Naive thymus-derived CD4-positive, alpha-beta T cell (primary cell): ENCODE data around the gene TBC1D1. TPM values are rescaled to one million over a fixed set of nuclear protein-coding genes. Genes with fewer than 3 reads are reported as not detected.

Source experiments
- ATAC-seq: fragments of 150-1000 bp; cut with Tn5 transposase; 2 replicates; pipeline ENCODE4 v1.10.0; 2021; ENCODE audit warnings: mild to moderate bottlenecking, moderate library complexity
- CTCF ChIA-PET: fragments of 350-600 bp; sonication (Branson Sonifier 250); formaldehyde crosslinking; loops from one replicate; lab custom pipeline; 2021; ENCODE audit warnings: antibody characterized with exemption; lab: Charles Lee
- POLR2A ChIA-PET: fragments of 350-600 bp; sonication (Branson Sonifier 250); formaldehyde crosslinking; loops from one replicate; lab custom pipeline; 2021; ENCODE audit warnings: antibody characterized with exemption, inconsistent platforms; lab: Charles Lee
- DNase-seq, 9 donors: peaks; one replicate each; pipeline versions ENCODE4 v3.0.0 to v3.0.0-alpha.2; 2020 to 2022; ENCODE audit warnings: mixed read lengths in 1 of 9
- H3K27ac ChIP-seq: one replicate; pipeline ENCODE4 v1.7.0; 2013; ENCODE audit warnings: mild to moderate bottlenecking, low read depth, low read length, moderate library complexity
- H3K27me3 ChIP-seq, 2 donors: one replicate each; pipeline ENCODE4 v1.7.0; 2013; ENCODE audit warnings: low read length in 2 of 2, mild to moderate bottlenecking in 2 of 2, moderate library complexity in 2 of 2; ENCODE audit not compliant: control insufficient read depth in 2 of 2, insufficient read depth in 2 of 2
- H3K36me3 ChIP-seq, 3 experiments: 1 replicate in 2 of 3; 2 replicates in 1 of 3; pipeline ENCODE4 v1.7.0; 2013; ENCODE audit warnings: low read length in 3 of 3, mild to moderate bottlenecking in 3 of 3, moderate library complexity in 1 of 3; ENCODE audit not compliant: insufficient read depth in 3 of 3, control insufficient read depth in 2 of 3
- H3K4me1 ChIP-seq, 2 donors: one replicate each; pipeline ENCODE4 v1.7.0; 2013; ENCODE audit warnings: low read length in 2 of 2, mild to moderate bottlenecking in 2 of 2, moderate library complexity in 1 of 2; ENCODE audit not compliant: control insufficient read depth in 2 of 2, insufficient read depth in 2 of 2
- H3K4me3 ChIP-seq: 2 replicates; pipeline ENCODE4 v1.7.0; 2013; ENCODE audit warnings: mild to moderate bottlenecking, low read length
- H3K9me3 ChIP-seq, 3 experiments: 1 replicate in 2 of 3; 2 replicates in 1 of 3; pipeline ENCODE4 v1.7.0; 2013; ENCODE audit warnings: low read length in 3 of 3; ENCODE audit not compliant: control insufficient read depth in 2 of 3
- H3K27ac Mint-ChIP-seq, 9 donors: one replicate each; pipeline ENCODE4 v1.8.0; 2020 to 2022; ENCODE audit warnings: mixed read lengths in 9 of 9, mild to moderate bottlenecking in 8 of 9, moderate library complexity in 5 of 9, inconsistent platforms in 2 of 9
- H3K27me3 Mint-ChIP-seq, 5 donors: one replicate each; pipeline ENCODE4 v1.8.0; 2021 to 2022; ENCODE audit warnings: mixed read lengths in 5 of 5, mild to moderate bottlenecking in 1 of 5
- H3K36me3 Mint-ChIP-seq, 5 donors: one replicate each; pipeline ENCODE4 v1.8.0; 2020 to 2022; ENCODE audit warnings: mixed read lengths in 5 of 5, mild to moderate bottlenecking in 3 of 5, inconsistent platforms in 1 of 5
- H3K4me1 Mint-ChIP-seq, 7 donors: one replicate each; pipeline ENCODE4 v1.8.0; 2020 to 2022; ENCODE audit warnings: mixed read lengths in 7 of 7, mild to moderate bottlenecking in 3 of 7, inconsistent platforms in 1 of 7
- H3K4me3 Mint-ChIP-seq, 10 donors: one replicate each; pipeline ENCODE4 v1.8.0; 2020 to 2022; ENCODE audit warnings: mild to moderate bottlenecking in 10 of 10, mixed read lengths in 10 of 10, moderate library complexity in 6 of 10, inconsistent platforms in 2 of 10
- H3K9me3 Mint-ChIP-seq, 11 donors: one replicate each; pipeline ENCODE4 v1.8.0; 2020 to 2022; ENCODE audit warnings: mixed read lengths in 11 of 11, mild to moderate bottlenecking in 4 of 11, inconsistent platforms in 1 of 11, moderate library complexity in 1 of 11
- intact Hi-C, 2 donors: fragments of 100-400 bp; cut with micrococcal nuclease; formaldehyde crosslinking; loops; one replicate each; pipeline ENCODE4 v1.15.1; 2023
- polyA plus RNA-seq, 2 donors: library from polyadenylated mRNA; unstranded; fragments of 300-500 nt; fragmentation: Illumina TruSeq; gene quantifications; one replicate each; pipeline ENCODE4 v1.2.3, GENCODE V29; 2021
- total RNA-seq, 6 experiments: library from RNA in 5 of 6; stranded (reverse) in 5 of 6; gene quantifications; 1 replicate in 5 of 6; 2 replicates in 1 of 6; pipeline ENCODE4 v1.2.3 and lab custom pipeline; 2021 to 2026

TBC1D1 gene
- total and polyA plus RNA-seq, 7 experiments from 2014 or later, result 19.4 to 66.8 (median 46.9) TPM

GRCh38 chr4:37858112-37858511, 32.8 kb upstream of the TBC1D1 start:
- peaks cover 8 to 51% (median 17%) of the 10 kb centered on the region in 5 donors for H3K36me3 Mint-ChIP-seq

GRCh38 chr4:37858872-37859271, 32.0 kb upstream of the TBC1D1 start:
- H3K4me1 Mint-ChIP-seq, result peaks cover 0 to 4% (median 0%) of the 10 kb centered on the region in 7 donors
- H3K27me3 Mint-ChIP-seq, result no peaks in the 10 kb centered on the region
- DNase-seq (no peak), ATAC-seq (no peak)
- Histone ChIP-seq H3K27me3 (no peaks in the 10 kb centered on the region), H3K36me3 (peaks cover 0 to 27% (median 12%) of the 10 kb centered on the region in 3 experiments), H3K9me3 (no peaks in the 10 kb centered on the region), H3K4me3 (no peak overlapping the region), H3K4me1 (no peaks in the 10 kb centered on the region), H3K27ac (no peak overlapping the region)
- ChIA-PET CTCF (no interaction called here), POLR2A (no interaction called here)
- intact Hi-C loops, result no loop called here
- no peak overlapping the region for H3K4me3 Mint-ChIP-seq
- no peaks in the 10 kb centered on the region for H3K9me3 Mint-ChIP-seq
- peaks cover 7 to 52% (median 17%) of the 10 kb centered on the region in 5 donors for H3K36me3 Mint-ChIP-seq
- H3K27ac Mint-ChIP-seq, result no peak overlapping the region

More at GRCh38 chr4:37858112-37858511, 32.8 kb upstream of the TBC1D1 start:
- Histone ChIP-seq H3K9me3 (no peaks in the 10 kb centered on the region), H3K27ac (no peak overlapping the region), H3K4me1 (no peaks in the 10 kb centered on the region), H3K36me3 (peaks cover 0 to 26% (median 12%) of the 10 kb centered on the region in 3 experiments), H3K27me3 (no peaks in the 10 kb centered on the region), H3K4me3 (no peak overlapping the region)
- Mint-ChIP-seq H3K9me3 (no peaks in the 10 kb centered on the region), H3K27ac (no peak overlapping the region), H3K27me3 (no peaks in the 10 kb centered on the region), H3K4me3 (no peak overlapping the region), H3K4me1 (peaks cover 0 to 6% (median 0%) of the 10 kb centered on the region in 7 donors)
- intact Hi-C loops, result no loop called here
- DNase-seq (no peak), ATAC-seq (no peak)
- CTCF ChIA-PET, result no interaction called here
- POLR2A ChIA-PET, result no interaction called here

GRCh38 chr4:37860266-37860665, 30.6 kb upstream of the TBC1D1 start:
- H3K9me3 ChIP-seq, result no peaks in the 10 kb centered on the region
- no peaks in the 10 kb centered on the region for H3K4me1 ChIP-seq
- Mint-ChIP-seq H3K9me3 (no peaks in the 10 kb centered on the region), H3K27me3 (no peaks in the 10 kb centered on the region), H3K27ac (peak overlapping the region in 1 of 9 donors; percentile 43), H3K4me3 (no peak overlapping the region), H3K36me3 (peaks cover 2 to 44% (median 14%) of the 10 kb centered on the region in 5 donors), H3K4me1 (no peaks in the 10 kb centered on the region)
- DNase-seq (no peak), ATAC-seq (no peak)
- POLR2A ChIA-PET, result no interaction called here
- H3K36me3 ChIP-seq, result peaks cover 0 to 27% (median 12%) of the 10 kb centered on the region in 3 experiments
- no peak overlapping the region for H3K27ac ChIP-seq
- H3K27me3 ChIP-seq, result no peaks in the 10 kb centered on the region
- H3K4me3 ChIP-seq, result no peak overlapping the region
- CTCF ChIA-PET, result no interaction called here
- intact Hi-C loops, result no loop called here

GRCh38 chr4:37862961-37863360, 27.9 kb upstream of the TBC1D1 start:
- peaks cover 10 to 45% (median 22%) of the 10 kb centered on the region in 5 donors for H3K36me3 Mint-ChIP-seq
- H3K27ac Mint-ChIP-seq, result peak overlapping the region in 1 of 9 donors; percentile 8
- H3K9me3 ChIP-seq, result no peaks in the 10 kb centered on the region
- no peak overlapping the region for H3K4me3 ChIP-seq
- peaks cover 0 to 15% (median 12%) of the 10 kb centered on the region in 3 experiments for H3K36me3 ChIP-seq
- CTCF ChIA-PET, result no interaction called here
- no peaks in the 10 kb centered on the region for H3K27me3 Mint-ChIP-seq
- no peaks in the 10 kb centered on the region for H3K4me1 ChIP-seq
- H3K27ac ChIP-seq, result no peak overlapping the region
- H3K4me3 Mint-ChIP-seq, result no peak overlapping the region
- DNase-seq, result no peak
- H3K4me1 Mint-ChIP-seq, result peaks cover 0 to 5% (median 0%) of the 10 kb centered on the region in 7 donors
- intact Hi-C loops, result no loop called here
- no peaks in the 10 kb centered on the region for H3K27me3 ChIP-seq
- no peak for ATAC-seq
- POLR2A ChIA-PET, result no interaction called here
- no peaks in the 10 kb centered on the region for H3K9me3 Mint-ChIP-seq

- no peak overlapping the region for H3K4me3 Mint-ChIP-seq
- peak; percentile 42 for ATAC-seq
These were observed 26.1 kb upstream of the TBC1D1 start for GRCh38 chr4:37864786-37865185.

GRCh38 chr4:37865450-37865849, 25.4 kb upstream of the TBC1D1 start:
- Histone ChIP-seq H3K4me3 (no peak overlapping the region), H3K27me3 (no peaks in the 10 kb centered on the region), H3K36me3 (peaks cover 0 to 16% (median 12%) of the 10 kb centered on the region in 3 experiments), H3K4me1 (no peaks in the 10 kb centered on the region), H3K27ac (no peak overlapping the region), H3K9me3 (no peaks in the 10 kb centered on the region)
- Mint-ChIP-seq H3K36me3 (peaks cover 11 to 49% (median 30%) of the 10 kb centered on the region in 5 donors), H3K27me3 (no peaks in the 10 kb centered on the region), H3K4me3 (no peak overlapping the region), H3K27ac (no peak overlapping the region), H3K4me1 (peaks cover 0 to 5% (median 0%) of the 10 kb centered on the region in 7 donors), H3K9me3 (no peaks in the 10 kb centered on the region)
- no peak for ATAC-seq
- intact Hi-C loops, result no loop called here
- ChIA-PET CTCF (no interaction called here), POLR2A (no interaction called here)
- no peak for DNase-seq

More at GRCh38 chr4:37864786-37865185, 26.1 kb upstream of the TBC1D1 start:
- intact Hi-C loops, result no loop called here
- Histone ChIP-seq H3K9me3 (no peaks in the 10 kb centered on the region), H3K27me3 (no peaks in the 10 kb centered on the region), H3K4me3 (no peak overlapping the region), H3K36me3 (peaks cover 0 to 16% (median 12%) of the 10 kb centered on the region in 3 experiments), H3K4me1 (no peaks in the 10 kb centered on the region), H3K27ac (no peak overlapping the region)
- H3K27me3 Mint-ChIP-seq, result no peaks in the 10 kb centered on the region
- CTCF ChIA-PET, result no interaction called here
- H3K36me3 Mint-ChIP-seq, result peaks cover 11 to 49% (median 30%) of the 10 kb centered on the region in 5 donors
- no peaks in the 10 kb centered on the region for H3K9me3 Mint-ChIP-seq
- no peak overlapping the region for H3K27ac Mint-ChIP-seq
- POLR2A ChIA-PET, result no interaction called here
- DNase-seq, result no peak
- peaks cover 0 to 5% (median 0%) of the 10 kb centered on the region in 7 donors for H3K4me1 Mint-ChIP-seq

- Histone ChIP-seq H3K4me3 (no peak overlapping the region), H3K27me3 (no peaks in the 10 kb centered on the region), H3K36me3 (peaks cover 0 to 16% (median 6%) of the 10 kb centered on the region in 3 experiments), H3K4me1 (peaks cover 0 to 3% of the 10 kb centered on the region in 2 donors), H3K27ac (no peak overlapping the region), H3K9me3 (no peaks in the 10 kb centered on the region)
- H3K9me3 Mint-ChIP-seq, result no peaks in the 10 kb centered on the region
- ChIA-PET CTCF (no interaction called here), POLR2A (no interaction called here)
- ATAC-seq (no peak), DNase-seq (no peak)
- no peaks in the 10 kb centered on the region for H3K27me3 Mint-ChIP-seq
- intact Hi-C loops, result no loop called here
- H3K4me3 Mint-ChIP-seq, result no peak overlapping the region
- peaks cover 11 to 39% (median 32%) of the 10 kb centered on the region in 5 donors for H3K36me3 Mint-ChIP-seq
- peaks cover 0 to 9% (median 8%) of the 10 kb centered on the region in 7 donors for H3K4me1 Mint-ChIP-seq
- H3K27ac Mint-ChIP-seq, result no peak overlapping the region
These were observed 23.8 kb upstream of the TBC1D1 start for GRCh38 chr4:37867102-37867501.
